Dendritic cell treated with granulocyte-macrophage colony-stimulating factor and Interleukin-4, amounts not matched to agents 40 ng/mL and 50 ng/mL, for 4 days (primary cell): Measurements from ENCODE around the gene C16orf90.

ENCODE experiments used
- H3K27ac Mint-ChIP-seq: one replicate; pipeline ENCODE4 v1.8.0; 2022; ENCODE audit warnings: mild to moderate bottlenecking, mixed read lengths
- H3K27me3 Mint-ChIP-seq: one replicate; pipeline ENCODE4 v1.8.0; 2022; ENCODE audit warnings: mild to moderate bottlenecking, mixed read lengths
- H3K36me3 Mint-ChIP-seq: one replicate; pipeline ENCODE4 v1.8.0; 2022; ENCODE audit warnings: low read depth, mixed read lengths
- H3K4me1 Mint-ChIP-seq: one replicate; pipeline ENCODE4 v1.8.0; 2022; ENCODE audit warnings: low read depth, mixed read lengths
- H3K4me3 Mint-ChIP-seq: one replicate; pipeline ENCODE4 v1.8.0; 2022; ENCODE audit warnings: mild to moderate bottlenecking, moderate library complexity, mixed read lengths
- H3K9me3 Mint-ChIP-seq: one replicate; pipeline ENCODE4 v1.8.0; 2022; ENCODE audit warnings: mixed read lengths
- intact Hi-C: fragments of 100-400 bp; cut with micrococcal nuclease; formaldehyde crosslinking; loops from one replicate; pipeline ENCODE4 v1.15.0; 2022

C16orf90 gene

GRCh38 chr16:3523281-3523680 is 28.0 kb upstream of the C16orf90 start:
- Mint-ChIP-seq H3K4me1 (peaks cover 21% of the 10 kb centered on the region), H3K27me3 (no peaks in the 10 kb centered on the region), H3K9me3 (no peaks in the 10 kb centered on the region), H3K4me3 (no peak overlapping the region), H3K36me3 (peaks cover 45% of the 10 kb centered on the region), H3K27ac (no peak overlapping the region)
- intact Hi-C loops: loop anchor here (10.0 kb wide), 1 partner anchor 92 kb away; the partner anchor contains the start of gene SLX4

GRCh38 chr16:3520841-3521240 is 25.6 kb upstream of the C16orf90 start:
- no peak overlapping the region for H3K4me3 Mint-ChIP-seq
- peaks cover 10% of the 10 kb centered on the region for H3K4me1 Mint-ChIP-seq
- no peak overlapping the region for H3K27ac Mint-ChIP-seq
- peaks cover 55% of the 10 kb centered on the region for H3K36me3 Mint-ChIP-seq
- intact Hi-C loops: loop anchor here (10.0 kb wide), 1 partner anchor 94 kb away; the partner anchor contains the start of gene SLX4
- H3K27me3 Mint-ChIP-seq: no peaks in the 10 kb centered on the region
- H3K9me3 Mint-ChIP-seq: no peaks in the 10 kb centered on the region

- Mint-ChIP-seq H3K4me3 (no peak overlapping the region), H3K36me3 (peaks cover 58% of the 10 kb centered on the region), H3K4me1 (peaks cover 10% of the 10 kb centered on the region), H3K9me3 (no peaks in the 10 kb centered on the region), H3K27me3 (no peaks in the 10 kb centered on the region), H3K27ac (no peak overlapping the region)
- intact Hi-C loops: loop anchor here (10.0 kb wide), 1 partner anchor 94 kb away; the partner anchor contains the start of gene SLX4
These were observed 25.1 kb upstream of the C16orf90 start for GRCh38 chr16:3520413-3520812.

GRCh38 chr16:3519581-3519980 is 24.3 kb upstream of the C16orf90 start:
- Mint-ChIP-seq H3K27ac (no peak overlapping the region), H3K9me3 (no peaks in the 10 kb centered on the region), H3K4me1 (peaks cover 10% of the 10 kb centered on the region), H3K4me3 (no peak overlapping the region), H3K36me3 (peaks cover 66% of the 10 kb centered on the region), H3K27me3 (no peaks in the 10 kb centered on the region)
- intact Hi-C loops: no loop called here

- no peak overlapping the region for H3K4me3 Mint-ChIP-seq
- no peaks in the 10 kb centered on the region for H3K27me3 Mint-ChIP-seq
- peaks cover 10% of the 10 kb centered on the region for H3K4me1 Mint-ChIP-seq
- H3K9me3 Mint-ChIP-seq: no peaks in the 10 kb centered on the region
- H3K36me3 Mint-ChIP-seq: peaks cover 70% of the 10 kb centered on the region
- intact Hi-C loops: no loop called here
- H3K27ac Mint-ChIP-seq: no peak overlapping the region
These were observed 23.7 kb upstream of the C16orf90 start for GRCh38 chr16:3518986-3519348.

- intact Hi-C loops: no loop called here
- Mint-ChIP-seq H3K4me1 (peaks cover 10% of the 10 kb centered on the region), H3K9me3 (no peaks in the 10 kb centered on the region), H3K27ac (no peak overlapping the region), H3K4me3 (no peak overlapping the region), H3K36me3 (peaks cover 70% of the 10 kb centered on the region), H3K27me3 (no peaks in the 10 kb centered on the region)
These were observed 23.1 kb upstream of the C16orf90 start for GRCh38 chr16:3518292-3518985.

GRCh38 chr16:3515897-3516296 is 20.6 kb upstream of the C16orf90 start:
- H3K27me3 Mint-ChIP-seq: no peaks in the 10 kb centered on the region
- H3K27ac Mint-ChIP-seq: no peak overlapping the region
- H3K9me3 Mint-ChIP-seq: no peaks in the 10 kb centered on the region
- H3K36me3 Mint-ChIP-seq: peaks cover 80% of the 10 kb centered on the region
- intact Hi-C loops: no loop called here
- H3K4me3 Mint-ChIP-seq: no peak overlapping the region
- H3K4me1 Mint-ChIP-seq: peaks cover 10% of the 10 kb centered on the region

GRCh38 chr16:3514621-3515020 is 19.3 kb upstream of the C16orf90 start:
- Mint-ChIP-seq H3K9me3 (no peaks in the 10 kb centered on the region), H3K4me1 (peaks cover 13% of the 10 kb centered on the region), H3K36me3 (peaks cover 80% of the 10 kb centered on the region), H3K4me3 (no peak overlapping the region), H3K27me3 (no peaks in the 10 kb centered on the region), H3K27ac (no peak overlapping the region)
- intact Hi-C loops: no loop called here

GRCh38 chr16:3513892-3514583 is 18.7 kb upstream of the C16orf90 start:
- Mint-ChIP-seq H3K4me3 (no peak overlapping the region), H3K27me3 (no peaks in the 10 kb centered on the region), H3K36me3 (peaks cover 81% of the 10 kb centered on the region), H3K4me1 (peaks cover 9% of the 10 kb centered on the region), H3K9me3 (no peaks in the 10 kb centered on the region), H3K27ac (no peak overlapping the region)
- intact Hi-C loops: no loop called here

- Mint-ChIP-seq H3K36me3 (peaks cover 88% of the 10 kb centered on the region), H3K9me3 (no peaks in the 10 kb centered on the region), H3K4me3 (no peak overlapping the region), H3K27ac (no peak overlapping the region), H3K4me1 (peaks cover 9% of the 10 kb centered on the region), H3K27me3 (no peaks in the 10 kb centered on the region)
- intact Hi-C loops: no loop called here
These were observed 16.2 kb upstream of the C16orf90 start for GRCh38 chr16:3511286-3512180.

- no peaks in the 10 kb centered on the region for H3K9me3 Mint-ChIP-seq
- H3K36me3 Mint-ChIP-seq: peaks cover 89% of the 10 kb centered on the region
- no peaks in the 10 kb centered on the region for H3K27me3 Mint-ChIP-seq
- intact Hi-C loops: no loop called here
- H3K4me1 Mint-ChIP-seq: peaks cover 9% of the 10 kb centered on the region
- H3K4me3 Mint-ChIP-seq: no peak overlapping the region
- H3K27ac Mint-ChIP-seq: no peak overlapping the region
These were observed 15.1 kb upstream of the C16orf90 start for GRCh38 chr16:3510416-3510815.

- Mint-ChIP-seq H3K9me3 (no peaks in the 10 kb centered on the region), H3K4me3 (no peak overlapping the region), H3K36me3 (peaks cover 89% of the 10 kb centered on the region), H3K4me1 (peaks cover 9% of the 10 kb centered on the region), H3K27ac (no peak overlapping the region), H3K27me3 (no peaks in the 10 kb centered on the region)
- intact Hi-C loops: no loop called here
These were observed 14.2 kb upstream of the C16orf90 start for GRCh38 chr16:3509470-3509928.

GRCh38 chr16:3508736-3509135 is 13.4 kb upstream of the C16orf90 start:
- Mint-ChIP-seq H3K4me1 (peaks cover 9% of the 10 kb centered on the region), H3K27me3 (no peaks in the 10 kb centered on the region), H3K36me3 (peaks cover 83% of the 10 kb centered on the region), H3K9me3 (no peaks in the 10 kb centered on the region), H3K27ac (no peak overlapping the region), H3K4me3 (no peak overlapping the region)
- intact Hi-C loops: no loop called here

GRCh38 chr16:3503523-3503922 is 8.2 kb upstream of the C16orf90 start:
- peaks cover 40% of the 10 kb centered on the region for H3K36me3 Mint-ChIP-seq
- H3K4me3 Mint-ChIP-seq: no peak overlapping the region
- peaks cover 24% of the 10 kb centered on the region for H3K4me1 Mint-ChIP-seq
- peaks cover 6% of the 10 kb centered on the region for H3K27me3 Mint-ChIP-seq
- H3K9me3 Mint-ChIP-seq: no peaks in the 10 kb centered on the region
- intact Hi-C loops: no loop called here
- no peak overlapping the region for H3K27ac Mint-ChIP-seq
